H7 (cell line): ENCODE results near the gene SHB. TPM values are rescaled to one million over a fixed set of nuclear protein-coding genes. Genes with fewer than 3 reads are reported as not detected.

ENCODE experiments used
- DNase-seq: peaks from one replicate; pipeline ENCODE4 v3.0.0; 2012
- H3K27me3 ChIP-seq: 2 replicates; pipeline ENCODE4 v1.6.0; 2011; ENCODE audit warnings: mild to moderate bottlenecking, low read length; ENCODE audit not compliant: control insufficient read depth, insufficient read depth
- H3K36me3 ChIP-seq: replicated peaks from 2 replicates; pipeline ENCODE4 v1.5.1; 2011; ENCODE audit warnings: low read length; ENCODE audit not compliant: control insufficient read depth, insufficient read depth
- H3K4me3 ChIP-seq: 2 replicates; pipeline ENCODE4 v1.5.1; 2011; ENCODE audit warnings: low read depth, mild to moderate bottlenecking, control low read depth, low read length, moderate library complexity; ENCODE audit not compliant: insufficient read depth
- total RNA-seq: library from RNA; depleted of rRNA; stranded (reverse); fragments of >200 nt; shearing (Covaris generic); gene quantifications from 2 replicates; pipeline ENCODE4 v1.2.3, GENCODE V29; 2014

SHB gene
- total RNA-seq, 1 experiment from 2014 or later, result 18.0 TPM

- Histone ChIP-seq H3K27me3 (no peaks in the 10 kb centered on the region), H3K4me3 (no peak overlapping the region), H3K36me3 (no peaks in the 10 kb centered on the region)
- peak; percentile 75 for DNase-seq
These were observed 60.6 kb downstream of the SHB start for GRCh38 chr9:38008168-38009034.

- Histone ChIP-seq H3K4me3 (no peak overlapping the region), H3K27me3 (no peaks in the 10 kb centered on the region), H3K36me3 (no peaks in the 10 kb centered on the region)
- no peak for DNase-seq
These were observed 62.0 kb downstream of the SHB start for GRCh38 chr9:38007016-38007415.

GRCh38 chr9:38006163-38006562, 62.9 kb downstream of the SHB start:
- no peaks in the 10 kb centered on the region for H3K27me3 ChIP-seq

GRCh38 chr9:38004809-38005560, 64.0 kb downstream of the SHB start:
- DNase-seq, result no peak
- H3K4me3 ChIP-seq, result no peak overlapping the region
- H3K27me3 ChIP-seq, result no peaks in the 10 kb centered on the region
- H3K36me3 ChIP-seq, result no peaks in the 10 kb centered on the region

More at GRCh38 chr9:38006163-38006562, 62.9 kb downstream of the SHB start:
- H3K36me3 ChIP-seq, result no peaks in the 10 kb centered on the region
- DNase-seq, result no peak
- H3K4me3 ChIP-seq, result no peak overlapping the region

GRCh38 chr9:38003946-38004808, 64.8 kb downstream of the SHB start:
- Histone ChIP-seq H3K27me3 (no peaks in the 10 kb centered on the region), H3K36me3 (no peaks in the 10 kb centered on the region), H3K4me3 (no peak overlapping the region)
- no peak for DNase-seq

GRCh38 chr9:38003230-38003629, 65.8 kb downstream of the SHB start:
- H3K27me3 ChIP-seq, result no peaks in the 10 kb centered on the region
- H3K36me3 ChIP-seq, result no peaks in the 10 kb centered on the region
- no peak overlapping the region for H3K4me3 ChIP-seq
- no peak for DNase-seq

GRCh38 chr9:38001430-38001829, 67.6 kb downstream of the SHB start:
- no peaks in the 10 kb centered on the region for H3K36me3 ChIP-seq
- no peaks in the 10 kb centered on the region for H3K27me3 ChIP-seq
- no peak for DNase-seq
- no peak overlapping the region for H3K4me3 ChIP-seq

- Histone ChIP-seq H3K27me3 (no peaks in the 10 kb centered on the region), H3K36me3 (no peaks in the 10 kb centered on the region), H3K4me3 (no peak overlapping the region)
- DNase-seq, result no peak
These were observed 68.3 kb downstream of the SHB start for GRCh38 chr9:38000735-38001134.

GRCh38 chr9:38000332-38000731, 68.7 kb downstream of the SHB start:
- H3K36me3 ChIP-seq, result no peaks in the 10 kb centered on the region
- DNase-seq, result peak; percentile 82
- no peak overlapping the region for H3K4me3 ChIP-seq
- H3K27me3 ChIP-seq, result no peaks in the 10 kb centered on the region

GRCh38 chr9:37999588-38000189, 69.3 kb downstream of the SHB start:
- DNase-seq, result no peak
- H3K36me3 ChIP-seq, result no peaks in the 10 kb centered on the region
- no peak overlapping the region for H3K4me3 ChIP-seq
- no peaks in the 10 kb centered on the region for H3K27me3 ChIP-seq

GRCh38 chr9:37998881-37999587, 70.0 kb downstream of the SHB start:
- no peak for DNase-seq
- no peaks in the 10 kb centered on the region for H3K27me3 ChIP-seq
- no peaks in the 10 kb centered on the region for H3K36me3 ChIP-seq
- H3K4me3 ChIP-seq, result no peak overlapping the region

GRCh38 chr9:37997636-37998374, 71.2 kb downstream of the SHB start:
- Histone ChIP-seq H3K4me3 (no peak overlapping the region), H3K27me3 (no peaks in the 10 kb centered on the region), H3K36me3 (no peaks in the 10 kb centered on the region)
- DNase-seq, result no peak

GRCh38 chr9:37996819-37997217, 72.2 kb downstream of the SHB start:
- no peak for DNase-seq
- H3K36me3 ChIP-seq, result no peaks in the 10 kb centered on the region
- no peak overlapping the region for H3K4me3 ChIP-seq
- H3K27me3 ChIP-seq, result no peaks in the 10 kb centered on the region
